ACC112 (cell line): Measurements from ENCODE around the gene GALNT16.

Source experiments
- H2AFZ ChIP-seq: fragments of 200-600 bp; sonication (generic); one replicate; pipeline ENCODE4 v1.6.0; 2017; ENCODE audit warnings: antibody characterized with exemption, low read length; ENCODE audit not compliant: unreplicated experiment
- H3K27ac ChIP-seq: fragments of 200-600 bp; sonication (generic); 2 replicates; pipeline ENCODE4 v1.5.1; 2014; ENCODE audit warnings: low read depth, mild to moderate bottlenecking, antibody characterized with exemption, low read length, moderate library complexity
- H3K27me3 ChIP-seq: fragments of 200-600 bp; sonication (generic); 2 replicates; pipeline ENCODE4 v1.6.1; 2014; ENCODE audit warnings: mild to moderate bottlenecking, antibody characterized with exemption, low read length, moderate library complexity, mixed read lengths; ENCODE audit not compliant: insufficient read depth
- H3K36me3 ChIP-seq: fragments of 200-600 bp; sonication (generic); 2 replicates; pipeline ENCODE4 v1.6.1; 2016; ENCODE audit warnings: mild to moderate bottlenecking, antibody characterized with exemption, low read length, moderate library complexity, mixed read lengths; ENCODE audit not compliant: insufficient read depth
- H3K4me1 ChIP-seq: fragments of 200-600 bp; sonication (generic); one replicate; pipeline ENCODE4 v1.6.1; 2016; ENCODE audit warnings: low read length, mixed read lengths; ENCODE audit not compliant: insufficient read depth, unreplicated experiment, control insufficient read depth
- H3K4me3 ChIP-seq: fragments of 200-600 bp; sonication (generic); 2 replicates; pipeline ENCODE4 v1.5.1; 2014; ENCODE audit warnings: mild to moderate bottlenecking, low read depth, low read length
- H3K79me2 ChIP-seq: fragments of 200-600 bp; sonication (generic); one replicate; pipeline ENCODE4 v1.6.0; 2016; ENCODE audit warnings: low read length; ENCODE audit not compliant: control insufficient read depth, unreplicated experiment, insufficient read depth

GALNT16 gene

DNA sequence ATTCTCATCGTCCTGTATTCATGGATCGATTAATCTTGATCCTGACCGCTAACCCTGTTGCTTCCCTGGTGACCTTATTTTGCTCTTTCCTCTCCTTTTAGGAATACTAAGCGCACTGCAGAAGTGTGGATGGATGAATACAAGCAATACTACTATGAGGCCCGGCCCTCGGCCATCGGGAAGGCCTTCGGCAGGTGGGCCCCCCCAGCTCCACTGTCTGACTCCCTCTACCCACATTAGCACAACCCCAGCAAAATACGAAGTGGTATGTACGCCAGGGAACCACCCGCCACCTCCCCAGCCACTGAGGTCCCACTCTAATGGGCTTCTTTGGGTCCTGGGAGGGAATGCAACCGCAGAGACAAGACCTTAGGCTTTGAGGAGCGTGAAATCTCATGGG lies 79.5 kb downstream of the GALNT16 start:
- Histone ChIP-seq H3K4me3 (no peak overlapping the region), H3K36me3 (no peaks in the 10 kb centered on the region), H2AFZ (no peak overlapping the region), H3K79me2 (no peaks in the 10 kb centered on the region), H3K4me1 (no peaks in the 10 kb centered on the region), H3K27me3 (peaks cover 10% of the 10 kb centered on the region; the same call in 1 of the 2 replicates), H3K27ac (no peak overlapping the region)

DNA sequence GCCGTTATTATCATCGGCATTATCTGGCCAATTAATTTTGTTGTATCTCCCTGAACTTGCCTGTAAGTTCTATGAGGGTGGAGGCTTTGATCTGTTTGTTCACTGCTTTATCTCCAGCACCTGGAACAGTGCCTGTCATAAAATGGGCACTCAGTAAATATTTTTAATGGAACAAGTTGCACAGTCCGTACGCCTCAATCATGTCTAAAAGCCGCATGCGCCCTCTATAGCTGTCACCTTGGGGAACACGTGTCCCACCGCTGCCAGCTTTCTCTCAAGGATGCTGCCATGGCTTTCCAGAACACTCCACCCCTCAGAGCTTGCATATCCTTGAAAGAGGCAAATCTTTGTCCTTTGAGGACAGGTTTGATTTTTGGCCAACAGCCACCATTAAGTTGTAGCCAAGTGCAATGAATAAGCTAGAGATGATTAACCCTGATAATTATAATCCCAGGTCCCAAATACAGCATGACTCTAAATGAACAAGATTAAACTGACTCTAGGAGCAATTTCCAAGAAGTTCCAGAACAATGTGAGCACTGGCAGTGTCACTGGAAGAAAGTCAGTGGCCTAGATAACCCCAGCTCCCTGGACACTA lies 83.1 kb downstream of the GALNT16 start:
- no peak overlapping the region for H2AFZ ChIP-seq
- no peaks in the 10 kb centered on the region for H3K4me1 ChIP-seq
- H3K79me2 ChIP-seq = no peaks in the 10 kb centered on the region
- H3K27me3 ChIP-seq = peaks cover 10% of the 10 kb centered on the region; the same call in 1 of the 2 replicates
- no peak overlapping the region for H3K27ac ChIP-seq
- no peak overlapping the region for H3K4me3 ChIP-seq
- H3K36me3 ChIP-seq = no peaks in the 10 kb centered on the region

DNA sequence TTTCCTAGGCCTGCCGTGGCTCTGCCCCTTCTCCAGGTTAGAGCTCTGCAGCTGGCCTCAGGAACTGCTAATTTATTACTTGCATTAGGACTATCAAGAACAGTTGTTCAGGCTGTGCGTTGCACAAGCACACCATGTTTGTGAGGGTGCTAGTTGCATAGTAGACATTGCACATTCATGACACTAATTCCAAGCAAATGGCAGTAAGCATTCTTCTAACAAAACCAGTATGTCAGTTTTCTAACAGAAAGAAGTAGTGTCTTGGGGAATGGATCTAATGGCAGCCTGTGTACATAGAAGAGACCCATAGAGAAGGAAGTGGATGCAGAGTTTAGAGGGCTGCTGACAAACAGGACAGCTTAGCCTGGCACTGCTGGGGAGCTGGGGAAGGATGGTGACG lies 84.2 kb downstream of the GALNT16 start:
- Histone ChIP-seq H3K4me1 (no peaks in the 10 kb centered on the region), H3K4me3 (no peak overlapping the region), H3K36me3 (no peaks in the 10 kb centered on the region), H2AFZ (no peak overlapping the region), H3K79me2 (no peaks in the 10 kb centered on the region), H3K27me3 (peaks cover 10% of the 10 kb centered on the region; the same call in 1 of the 2 replicates), H3K27ac (no peak overlapping the region)

DNA sequence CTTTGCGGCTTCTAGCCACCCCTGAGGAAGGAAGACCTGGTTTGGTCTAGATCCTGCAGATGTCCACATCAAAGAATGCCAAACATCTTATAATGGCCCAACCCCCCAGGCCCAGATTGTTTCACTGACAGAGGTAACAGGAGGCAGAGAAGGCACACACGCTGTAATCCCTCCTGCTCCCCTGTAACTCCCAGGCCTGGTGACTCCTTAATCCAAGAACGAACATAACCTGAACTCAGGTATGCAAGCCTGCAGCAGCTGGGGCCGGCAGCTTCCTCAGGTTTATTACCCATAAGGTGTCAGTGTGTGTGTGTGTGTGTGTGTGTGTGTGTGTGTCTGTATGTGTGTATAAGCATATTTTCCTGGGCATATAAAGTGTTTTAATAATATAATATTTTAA lies 85.4 kb downstream of the GALNT16 start:
- no peak overlapping the region for H3K27ac ChIP-seq
- no peak overlapping the region for H2AFZ ChIP-seq
- no peaks in the 10 kb centered on the region for H3K4me1 ChIP-seq
- H3K36me3 ChIP-seq = no peaks in the 10 kb centered on the region
- peaks cover 10% of the 10 kb centered on the region; the same call in 1 of the 2 replicates for H3K27me3 ChIP-seq
- no peak overlapping the region for H3K4me3 ChIP-seq
- H3K79me2 ChIP-seq = no peaks in the 10 kb centered on the region

DNA sequence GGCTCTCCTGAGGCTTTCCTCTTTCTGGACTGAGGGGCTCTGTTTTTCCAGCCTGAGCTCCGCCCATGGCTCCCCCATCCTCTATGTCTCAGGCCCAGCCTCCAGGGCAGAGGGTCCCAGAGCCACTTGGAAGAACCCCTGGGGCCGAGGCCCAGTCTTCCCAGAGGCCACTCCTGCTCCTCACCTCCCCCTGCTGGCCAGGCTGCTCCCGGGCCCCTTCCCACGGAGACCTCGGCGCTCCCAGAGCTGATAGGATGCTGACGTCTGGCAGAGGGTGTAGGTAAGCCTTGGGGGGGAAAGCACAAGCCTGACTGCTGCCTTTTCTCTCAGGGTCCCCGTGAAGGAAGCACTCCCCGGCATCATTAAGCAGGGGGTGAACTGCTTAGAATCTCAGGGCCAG lies 86.8 kb downstream of the GALNT16 start:
- Histone ChIP-seq H3K79me2 (no peaks in the 10 kb centered on the region), H3K27me3 (0 out of 2 replicates have a peak, but pooled peaks cover 2% of the 10 kb centered on the region), H3K4me1 (no peaks in the 10 kb centered on the region), H3K4me3 (no peak overlapping the region), H3K36me3 (no peaks in the 10 kb centered on the region), H3K27ac (no peak overlapping the region), H2AFZ (no peak overlapping the region)

DNA sequence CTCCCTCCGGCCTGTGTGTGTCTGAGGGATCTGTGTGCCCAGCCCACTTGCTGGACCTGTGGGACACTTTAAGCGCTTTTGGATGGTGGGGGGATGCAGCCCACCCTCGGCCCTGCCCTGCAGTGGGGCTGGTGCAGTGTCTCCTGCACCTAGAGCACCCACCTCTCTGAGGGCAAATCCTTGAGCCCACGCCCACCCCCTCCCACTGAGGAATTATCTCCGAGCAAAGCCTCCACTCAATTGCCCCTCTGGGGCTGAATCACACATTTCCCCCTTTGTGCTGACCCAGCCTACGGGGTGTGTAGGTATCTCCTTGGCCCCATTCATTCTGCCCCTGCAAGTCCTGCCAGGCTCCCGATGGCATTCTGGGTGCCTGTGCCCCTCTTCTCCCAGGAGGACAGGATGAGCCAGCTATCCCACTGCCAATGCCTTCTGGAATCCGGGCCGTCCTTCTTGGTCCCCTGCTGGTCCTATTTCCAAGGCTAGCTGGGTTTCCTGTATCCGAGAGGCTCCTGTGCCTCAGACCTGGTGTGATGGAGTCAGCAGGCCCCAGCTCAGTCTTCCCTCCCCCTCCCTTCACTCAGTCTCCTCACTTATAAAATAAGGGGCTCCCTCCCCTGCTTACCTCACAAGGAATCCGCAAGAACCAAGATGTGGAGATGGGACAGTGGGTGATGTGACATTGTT lies 89.3 kb downstream of the GALNT16 start:
- Histone ChIP-seq H3K4me1 (no peaks in the 10 kb centered on the region), H3K36me3 (no peaks in the 10 kb centered on the region), H3K27me3 (no peaks in the 10 kb centered on the region), H3K4me3 (no peak overlapping the region), H3K27ac (no peak overlapping the region), H2AFZ (no peak overlapping the region), H3K79me2 (no peaks in the 10 kb centered on the region)

DNA sequence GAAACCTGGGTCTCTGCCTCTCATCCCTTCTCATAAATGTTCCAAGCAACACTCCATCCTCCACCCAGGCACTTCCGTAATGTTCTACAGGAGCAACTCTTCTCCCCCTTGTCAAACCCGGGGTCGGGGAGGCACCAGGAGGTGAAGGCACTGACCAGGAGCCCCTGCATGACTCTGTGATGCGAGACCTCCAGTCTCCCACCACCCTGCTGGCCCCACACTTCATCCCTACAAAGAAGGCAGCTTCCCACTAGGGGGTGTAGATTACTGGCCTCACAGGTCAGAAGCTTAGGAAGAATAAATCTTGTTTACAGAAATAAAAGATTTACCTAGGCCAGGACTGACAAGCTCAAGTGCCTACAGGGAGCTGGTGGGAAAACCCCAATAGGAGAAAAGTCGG lies 90.9 kb downstream of the GALNT16 start:
- Histone ChIP-seq H3K27ac (no peak overlapping the region), H3K36me3 (no peaks in the 10 kb centered on the region), H3K79me2 (no peaks in the 10 kb centered on the region), H2AFZ (no peak overlapping the region), H3K27me3 (no peaks in the 10 kb centered on the region), H3K4me3 (no peak overlapping the region), H3K4me1 (peaks cover 6% of the 10 kb centered on the region)

DNA sequence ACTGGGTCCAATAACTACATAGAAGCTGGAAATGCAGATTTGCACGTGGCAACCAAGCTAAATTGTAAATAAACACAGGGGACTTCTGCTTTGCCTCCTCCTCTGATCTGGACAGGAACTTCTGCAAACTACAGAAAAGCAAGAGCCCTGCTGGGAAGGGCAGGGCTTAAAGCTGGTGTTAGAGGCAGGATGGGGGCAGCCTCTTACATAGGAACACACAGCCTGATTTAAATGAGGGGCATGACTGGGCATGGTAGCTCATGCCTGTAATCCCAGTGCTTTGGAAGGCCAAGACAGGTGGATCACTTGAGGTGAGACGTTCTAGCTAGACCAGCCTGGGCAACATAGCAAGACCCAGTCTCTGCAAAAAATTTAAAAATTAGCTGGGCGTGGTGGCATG lies 91.4 kb downstream of the GALNT16 start:
- Histone ChIP-seq H3K4me1 (peaks cover 9% of the 10 kb centered on the region), H2AFZ (no peak overlapping the region), H3K27me3 (no peaks in the 10 kb centered on the region), H3K36me3 (no peaks in the 10 kb centered on the region), H3K4me3 (no peak overlapping the region), H3K79me2 (no peaks in the 10 kb centered on the region), H3K27ac (no peak overlapping the region)

DNA sequence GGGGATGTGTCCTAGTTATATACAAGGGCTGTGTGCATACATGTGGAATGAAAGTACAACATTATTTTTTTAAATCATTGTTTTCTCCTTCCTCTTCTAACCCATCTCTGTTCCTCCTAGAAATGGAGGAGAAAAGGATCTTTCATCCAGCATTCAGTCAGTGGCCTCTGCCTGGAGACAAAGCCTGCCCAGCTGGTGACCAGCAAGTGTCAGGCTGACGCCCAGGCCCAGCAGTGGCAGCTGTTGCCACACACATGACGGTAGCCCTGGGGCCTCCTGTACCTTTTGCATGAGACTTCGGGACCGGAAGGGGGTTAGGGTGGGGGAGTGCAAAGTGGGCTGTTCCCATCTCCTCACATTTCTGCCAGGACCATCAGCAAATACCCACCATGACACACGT lies 92.0 kb downstream of the GALNT16 start:
- Histone ChIP-seq H3K27ac (no peak overlapping the region), H3K79me2 (no peaks in the 10 kb centered on the region), H2AFZ (no peak overlapping the region), H3K36me3 (no peaks in the 10 kb centered on the region), H3K27me3 (no peaks in the 10 kb centered on the region), H3K4me1 (peaks cover 9% of the 10 kb centered on the region), H3K4me3 (no peak overlapping the region)

DNA sequence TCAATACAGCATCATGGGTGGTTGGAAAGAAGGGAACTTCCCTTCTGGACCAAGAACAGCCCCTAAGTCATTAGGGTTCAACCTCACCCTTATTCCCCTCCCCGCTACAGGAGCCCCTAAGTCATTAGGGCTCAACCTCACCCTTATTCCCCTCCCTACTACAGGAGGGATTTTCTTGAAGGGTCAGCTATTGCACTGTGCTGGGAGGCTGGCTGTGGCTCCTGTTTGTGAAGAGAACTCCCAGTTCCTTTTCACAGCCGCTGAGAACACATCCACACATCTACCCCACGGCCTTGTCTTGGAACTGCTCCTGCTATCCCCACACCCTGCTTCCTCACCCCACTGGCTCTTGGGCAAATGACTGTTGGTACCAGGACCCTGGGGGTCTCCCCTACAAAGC lies 93.2 kb downstream of the GALNT16 start:
- Histone ChIP-seq H3K4me3 (no peak overlapping the region), H3K27ac (no peak overlapping the region), H3K79me2 (no peaks in the 10 kb centered on the region), H2AFZ (no peak overlapping the region), H3K27me3 (no peaks in the 10 kb centered on the region), H3K36me3 (no peaks in the 10 kb centered on the region), H3K4me1 (peaks cover 9% of the 10 kb centered on the region)
